ENCODE measurements around the gene RPL37.
"Not testable (repeated sequence)": the region's sequence is repeated elsewhere in the genome, so short reads cannot be mapped to it uniquely, and the experiment has no call there.

RPL37 gene

DNA sequence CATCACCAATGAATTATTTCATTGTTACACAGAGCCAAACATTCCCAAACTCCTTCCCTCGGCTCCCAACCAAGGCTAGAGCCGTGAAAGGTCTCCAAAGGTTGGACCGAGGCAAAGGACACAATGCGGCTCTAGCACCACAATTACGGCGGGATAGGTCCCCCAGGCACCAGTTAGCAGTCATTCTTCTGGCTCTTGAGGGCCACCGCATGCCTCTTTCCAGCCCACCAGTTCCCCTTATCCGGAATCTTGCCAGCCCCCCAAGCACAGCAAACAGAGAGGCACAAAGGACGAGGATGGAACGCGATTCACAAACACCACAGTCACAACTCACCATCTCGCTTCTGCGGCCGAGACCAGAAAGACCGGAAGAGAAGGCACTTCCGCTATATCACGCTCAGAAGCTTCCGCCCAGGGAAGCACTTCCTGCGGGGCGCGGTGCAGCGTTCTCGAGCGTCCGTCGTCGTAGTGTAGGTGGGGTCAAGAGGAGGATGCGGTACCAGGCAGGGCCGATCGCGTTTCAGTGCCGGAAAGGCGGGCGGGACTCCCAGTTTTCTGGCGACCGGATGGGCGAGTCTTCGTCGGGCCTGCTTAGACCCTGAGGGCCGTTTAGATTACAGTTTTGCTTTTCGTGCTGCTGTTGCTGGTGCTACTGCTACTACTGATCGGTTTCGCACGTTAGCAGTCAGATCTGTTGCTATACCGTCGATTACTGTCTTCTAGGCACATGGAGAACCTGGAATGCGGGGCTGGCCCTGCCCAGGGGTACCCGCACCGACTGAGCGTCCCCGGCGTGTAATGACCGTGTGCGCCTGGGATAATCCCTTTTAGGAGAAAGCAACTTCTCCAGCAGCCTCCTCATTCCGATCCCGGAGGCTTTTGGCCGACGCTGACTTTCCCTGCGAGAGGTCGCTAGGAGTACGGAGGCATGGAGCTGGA is at the start of gene RPL37:
Gene RPL37 (minus strand): TSS at position 374 of the 939 bp plus-strand sequence. CDS start 37 bp downstream, at position 337.
- DNase-seq, result peak; percentile 83 to 86

DNA sequence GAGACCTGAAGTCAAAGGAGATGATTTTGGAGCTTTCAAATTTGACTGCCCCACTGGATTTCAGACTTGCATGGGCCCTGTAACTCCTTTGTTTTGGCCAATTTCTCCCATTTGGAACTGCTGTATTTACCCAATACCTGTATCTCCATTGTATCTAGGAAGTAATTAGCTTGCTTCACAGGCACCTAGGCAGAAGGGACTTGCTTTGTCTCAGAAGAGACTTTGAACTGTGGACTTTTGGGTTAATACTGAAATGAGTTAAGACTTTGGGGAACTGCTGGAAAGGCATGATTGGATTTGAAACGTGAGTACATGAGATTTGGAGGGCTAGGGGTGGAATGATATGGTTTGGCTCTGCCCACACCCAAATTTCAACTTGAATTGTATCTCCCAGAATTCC is 48.0 kb upstream of the RPL37 start:
- not testable (repeated sequence) for DNase-seq

DNA sequence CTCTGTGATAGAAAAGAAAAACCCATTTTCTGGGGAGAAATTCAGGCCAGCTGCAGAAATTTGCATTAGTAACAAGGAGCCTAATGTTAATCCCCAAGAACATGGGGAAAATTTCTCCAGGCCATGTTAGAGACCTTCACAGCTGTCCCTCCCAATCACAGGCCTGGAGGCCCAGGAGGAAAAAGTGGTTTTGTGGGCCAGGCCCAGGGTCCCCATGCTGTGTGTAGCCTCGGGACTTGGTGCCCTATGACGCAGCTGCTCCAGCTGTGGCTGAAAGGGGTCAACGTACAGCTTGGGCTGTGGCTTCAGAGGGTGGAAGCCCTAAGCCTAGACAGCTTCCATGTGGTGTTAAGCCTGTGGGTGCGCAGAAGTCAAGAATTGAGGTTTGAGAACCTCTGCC is 47.3 kb upstream of the RPL37 start:
- no peak for DNase-seq

GRCh38 chr5:40879163-40879942 is 44.3 kb upstream of the RPL37 start:
- DNase-seq, result no peak

- no peak for DNase-seq
Measured at GRCh38 chr5:40877371-40877988, 42.5 kb upstream of the RPL37 start.

DNA sequence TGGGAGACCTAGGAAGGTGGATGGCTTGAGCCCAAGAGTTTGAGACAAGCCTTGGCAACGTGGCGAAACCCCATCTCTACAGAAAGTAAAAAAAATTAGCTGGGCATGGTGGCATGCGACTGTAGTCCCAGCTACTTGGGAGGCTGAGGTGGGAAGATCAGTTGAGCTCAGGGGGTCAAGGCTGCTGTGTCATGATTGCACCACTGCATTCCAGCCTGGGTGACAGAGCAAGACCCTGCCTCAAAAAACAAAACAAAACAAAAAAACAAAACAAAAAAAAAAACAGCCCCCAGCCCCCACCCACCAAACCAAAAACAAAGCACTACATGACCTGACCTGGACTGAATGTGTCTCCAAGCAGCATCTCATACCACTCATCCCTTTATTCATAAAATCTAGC is 40.9 kb upstream of the RPL37 start:
- no peak for DNase-seq

- no peak for DNase-seq
Measured at GRCh38 chr5:40873286-40873880, 38.4 kb upstream of the RPL37 start.

GRCh38 chr5:40872253-40872652 is 37.2 kb upstream of the RPL37 start:
- not testable (repeated sequence) for DNase-seq

DNA sequence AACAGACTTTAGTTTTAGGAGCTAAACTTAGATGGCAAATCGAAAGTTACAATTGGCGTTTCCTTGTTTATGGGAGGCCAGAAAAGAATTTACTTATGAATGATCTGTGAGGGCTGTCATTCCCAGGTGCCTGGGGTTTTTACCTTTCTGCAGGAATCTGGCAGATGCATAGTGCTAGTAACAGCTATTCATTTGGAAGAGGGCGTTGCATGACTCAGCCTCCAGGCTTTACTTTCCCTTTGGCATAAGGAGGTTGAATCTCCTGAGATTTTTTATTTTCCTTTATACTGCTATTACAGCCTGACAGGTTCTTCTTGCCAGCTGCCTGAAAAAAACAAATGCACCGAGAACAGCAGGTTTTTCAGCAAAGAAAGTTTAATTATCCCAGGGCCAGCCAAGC is 36.2 kb upstream of the RPL37 start:
- no peak for DNase-seq

- DNase-seq, result no peak
Measured at GRCh38 chr5:40869384-40869783, 34.4 kb upstream of the RPL37 start.

- DNase-seq, result no peak
Measured at GRCh38 chr5:40866844-40867243, 31.8 kb upstream of the RPL37 start.

DNA sequence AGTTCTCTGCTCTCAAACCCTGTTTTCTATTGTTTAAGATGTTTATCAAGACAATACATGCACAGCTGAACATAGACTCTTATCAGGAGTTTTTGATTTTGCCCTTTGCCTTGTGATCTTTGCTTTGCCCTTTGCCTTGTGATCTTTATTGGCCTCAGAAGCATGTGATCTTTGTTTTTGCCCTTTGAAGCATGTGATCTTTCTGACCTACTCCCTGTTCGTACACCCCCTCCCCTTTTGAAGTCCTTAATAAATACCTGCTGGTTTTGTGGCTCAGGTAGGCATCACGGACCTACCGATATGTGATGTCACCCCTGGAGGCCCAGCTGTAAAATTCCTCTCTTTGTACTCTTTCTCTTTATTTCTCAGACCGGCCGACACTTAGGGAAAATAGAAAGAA is 30.0 kb upstream of the RPL37 start:
- not testable (repeated sequence) for DNase-seq

DNA sequence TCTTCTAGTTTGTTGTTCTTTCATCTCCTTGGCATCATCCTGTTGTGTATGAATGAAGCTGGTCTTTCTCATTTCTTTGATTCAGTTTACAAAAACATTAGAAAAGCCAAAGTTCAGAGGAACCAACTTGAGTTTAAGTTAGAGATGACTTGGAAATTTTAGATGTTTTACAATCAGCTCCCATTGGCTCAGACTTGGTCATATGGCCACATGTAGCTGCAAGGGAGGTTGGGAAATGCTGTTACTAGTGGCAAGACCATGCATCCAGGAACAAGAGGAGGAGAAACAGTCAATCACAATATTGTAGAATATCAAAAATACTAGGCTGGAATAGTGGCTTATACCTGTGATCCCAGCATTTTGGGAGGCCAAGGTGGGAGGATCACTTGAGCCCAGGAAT is 25.7 kb upstream of the RPL37 start:
- DNase-seq, result no peak

DNA sequence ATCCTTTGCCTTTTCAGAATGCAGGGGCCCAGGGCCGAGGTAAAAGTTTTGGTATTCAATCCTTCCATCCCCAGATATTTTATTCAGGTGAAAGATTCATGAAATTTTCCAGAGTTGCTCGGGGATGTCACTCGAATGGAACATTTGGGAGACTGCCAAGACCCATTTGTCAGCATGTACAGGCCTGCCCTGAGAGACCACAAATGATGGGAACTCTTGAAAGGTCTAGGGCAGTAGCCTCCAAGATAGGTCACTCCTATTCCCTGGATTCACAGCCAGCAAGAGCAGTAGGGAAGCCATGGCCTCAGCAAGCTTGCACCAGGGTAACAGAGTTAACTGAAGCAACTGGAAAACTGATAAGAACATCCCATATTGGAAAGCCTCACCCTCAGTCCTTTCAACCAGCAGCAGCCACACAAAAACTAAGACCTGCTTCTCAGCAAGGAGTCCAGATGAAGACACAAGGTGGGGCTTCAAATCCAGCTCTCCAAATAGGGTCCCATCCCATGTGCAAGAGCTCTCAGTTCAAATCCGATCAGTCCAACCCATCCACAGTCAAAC is 18.7 kb upstream of the RPL37 start:
- no peak for DNase-seq

GRCh38 chr5:40847525-40847924 is 12.5 kb upstream of the RPL37 start:
- no peak for DNase-seq

GRCh38 chr5:40846371-40846770 is 11.3 kb upstream of the RPL37 start:
- DNase-seq, result no peak

- DNase-seq, result no peak
Measured at GRCh38 chr5:40844565-40844964, 9.5 kb upstream of the RPL37 start.

DNA sequence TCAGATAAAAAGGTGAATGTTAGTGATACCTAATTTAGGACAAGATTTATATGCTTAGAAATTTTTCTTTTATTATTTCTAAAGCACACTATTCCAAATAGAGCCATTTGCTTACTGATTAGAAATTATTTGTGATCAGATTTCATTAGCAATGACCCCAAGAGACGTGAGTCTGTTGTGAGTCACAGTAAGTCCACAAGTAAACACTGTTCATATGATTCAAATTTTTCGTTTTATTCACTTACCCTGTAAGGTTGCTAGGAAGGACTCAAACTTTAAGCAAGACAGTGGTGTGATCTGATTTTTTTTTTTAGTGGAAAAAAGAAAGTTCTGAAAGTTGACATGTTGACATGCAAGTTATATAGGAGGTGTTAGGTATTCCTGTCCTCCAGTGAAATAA is 7.3 kb upstream of the RPL37 start:
- DNase-seq, result no peak

- no peak for DNase-seq
Measured at GRCh38 chr5:40841068-40841805, 6.2 kb upstream of the RPL37 start, which contains the start of gene CARD6. CARD6 (plus strand) TSS chr5:40841367; CDS start chr5:40841383, 16 bp downstream.

GRCh38 chr5:40838086-40838485 is 3.1 kb upstream of the RPL37 start:
- no peak for DNase-seq

DNA sequence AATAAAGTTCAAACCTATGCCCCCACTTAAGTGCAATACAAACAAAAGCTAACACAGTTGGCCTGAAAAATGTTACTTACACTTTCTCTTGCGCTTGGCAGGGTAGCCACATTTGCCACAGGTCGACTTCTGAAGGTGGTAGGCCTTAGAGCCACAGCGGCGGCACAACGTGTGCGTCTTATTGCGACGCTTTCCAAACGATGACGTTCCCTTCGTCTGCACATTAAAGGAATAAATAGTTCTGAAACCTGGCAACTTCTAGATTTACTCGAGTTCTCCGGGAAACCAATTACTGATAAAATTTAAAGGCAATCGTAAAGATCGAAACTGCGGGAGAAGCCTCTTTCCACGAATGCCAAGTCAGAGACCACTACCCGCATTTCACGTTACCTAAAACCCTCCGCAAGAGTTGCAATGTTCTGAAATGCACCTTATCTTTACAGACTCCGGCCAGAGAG is 602 bp downstream of the RPL37 start:
- no peak for DNase-seq
